GM10248 (cell line): ENCODE results near the gene VEPH1.

ENCODE experiments used
- CTCF ChIA-PET: fragments of 300-600 bp; sonication (Branson Sonifier 250); formaldehyde crosslinking; extraction: SDS; loops from one replicate; lab custom pipeline; 2021; ENCODE audit warnings: antibody characterized with exemption; lab: Yijun Ruan, JAX
- POLR2A ChIA-PET: fragments of 350-650 bp; sonication (Branson Sonifier 250); formaldehyde crosslinking; extraction: SDS; loops from one replicate; lab custom pipeline; 2020; ENCODE audit warnings: antibody characterized with exemption; lab: Yijun Ruan, JAX
- DNase-seq: peaks from one replicate; pipeline ENCODE4 v3.0.0; 2012; ENCODE audit errors: extremely low spot score
- TF ChIP-seq, protein P1 (sequence below): IDR thresholded peaks from 2 replicates; pipeline ENCODE4 v1.5.1; 2012; ENCODE audit warnings: mild to moderate bottlenecking, low read depth; ENCODE audit errors: extremely low read depth, missing control alignments, control extremely low read depth

The VEPH1 gene

DNA sequence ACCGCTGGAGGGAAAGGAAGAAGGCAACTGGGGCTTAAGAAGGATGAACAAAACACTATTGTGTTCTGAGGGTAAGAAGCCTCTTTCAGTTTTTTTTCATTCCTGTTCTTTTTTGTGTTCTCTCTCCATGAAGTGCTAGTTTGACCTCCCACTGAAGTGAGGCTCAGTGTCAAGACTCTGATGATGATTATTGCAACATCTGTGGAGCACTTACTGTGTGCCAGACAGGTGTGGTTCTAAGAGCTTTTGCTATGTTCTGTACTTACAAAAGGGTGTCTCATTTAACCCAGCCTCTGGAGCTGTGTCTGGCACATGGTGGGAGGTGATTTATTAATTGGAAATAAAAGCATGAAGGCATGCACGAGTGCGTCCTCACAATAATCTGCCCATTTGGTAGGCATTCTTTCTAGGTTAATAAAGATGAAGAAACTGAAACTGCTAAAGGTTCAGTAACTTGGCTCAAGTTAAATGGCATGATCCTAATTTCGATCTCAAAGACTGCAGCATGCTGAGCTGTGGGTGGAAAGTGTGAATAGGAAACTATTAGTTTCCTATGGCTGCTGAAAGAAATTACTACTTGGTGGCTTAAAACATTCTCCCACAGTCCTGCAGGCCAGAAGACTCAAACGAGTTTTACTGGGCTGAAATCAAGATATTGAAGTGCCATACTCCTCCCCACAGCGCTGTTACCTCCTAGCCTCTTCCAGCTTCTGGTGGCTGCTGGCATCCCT lies 38.5 kb upstream of the VEPH1 start:
- TF ChIP-seq, protein P1, sequence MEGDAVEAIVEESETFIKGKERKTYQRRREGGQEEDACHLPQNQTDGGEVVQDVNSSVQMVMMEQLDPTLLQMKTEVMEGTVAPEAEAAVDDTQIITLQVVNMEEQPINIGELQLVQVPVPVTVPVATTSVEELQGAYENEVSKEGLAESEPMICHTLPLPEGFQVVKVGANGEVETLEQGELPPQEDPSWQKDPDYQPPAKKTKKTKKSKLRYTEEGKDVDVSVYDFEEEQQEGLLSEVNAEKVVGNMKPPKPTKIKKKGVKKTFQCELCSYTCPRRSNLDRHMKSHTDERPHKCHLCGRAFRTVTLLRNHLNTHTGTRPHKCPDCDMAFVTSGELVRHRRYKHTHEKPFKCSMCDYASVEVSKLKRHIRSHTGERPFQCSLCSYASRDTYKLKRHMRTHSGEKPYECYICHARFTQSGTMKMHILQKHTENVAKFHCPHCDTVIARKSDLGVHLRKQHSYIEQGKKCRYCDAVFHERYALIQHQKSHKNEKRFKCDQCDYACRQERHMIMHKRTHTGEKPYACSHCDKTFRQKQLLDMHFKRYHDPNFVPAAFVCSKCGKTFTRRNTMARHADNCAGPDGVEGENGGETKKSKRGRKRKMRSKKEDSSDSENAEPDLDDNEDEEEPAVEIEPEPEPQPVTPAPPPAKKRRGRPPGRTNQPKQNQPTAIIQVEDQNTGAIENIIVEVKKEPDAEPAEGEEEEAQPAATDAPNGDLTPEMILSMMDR = no peak
- no peak for DNase-seq
- CTCF ChIA-PET = interaction anchor here (3.8 kb wide), 1 partner anchor 9 kb away, joined by 28 read pairs; no protein-coding TSS in a partner anchor
- POLR2A ChIA-PET = no interaction called here

DNA sequence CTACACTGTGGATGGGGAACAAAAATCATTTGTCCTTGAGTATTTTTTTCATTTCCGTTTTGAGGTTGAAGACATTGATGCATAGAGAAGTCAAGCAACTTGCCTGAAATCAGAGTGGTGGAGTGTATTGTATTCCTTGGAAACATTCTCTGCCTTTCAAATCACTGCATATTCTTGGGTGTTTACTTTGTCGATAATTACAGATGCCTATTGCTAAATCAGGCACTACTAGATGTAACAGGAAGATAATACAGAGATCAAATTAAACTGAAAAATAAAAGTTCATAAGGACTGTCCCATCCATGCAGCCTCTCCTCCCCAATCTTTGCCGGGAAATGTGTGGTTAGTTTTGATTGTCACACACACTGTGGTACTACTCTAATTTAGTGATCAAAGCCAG lies 37.4 kb upstream of the VEPH1 start:
- ChIA-PET POLR2A (no interaction called here), CTCF (interaction anchor here (1.0 kb wide), 1 partner anchor 8 kb away, joined by 3 read pairs; no protein-coding TSS in a partner anchor)
- no peak for DNase-seq
- TF ChIP-seq, protein P1 = no peak

DNA sequence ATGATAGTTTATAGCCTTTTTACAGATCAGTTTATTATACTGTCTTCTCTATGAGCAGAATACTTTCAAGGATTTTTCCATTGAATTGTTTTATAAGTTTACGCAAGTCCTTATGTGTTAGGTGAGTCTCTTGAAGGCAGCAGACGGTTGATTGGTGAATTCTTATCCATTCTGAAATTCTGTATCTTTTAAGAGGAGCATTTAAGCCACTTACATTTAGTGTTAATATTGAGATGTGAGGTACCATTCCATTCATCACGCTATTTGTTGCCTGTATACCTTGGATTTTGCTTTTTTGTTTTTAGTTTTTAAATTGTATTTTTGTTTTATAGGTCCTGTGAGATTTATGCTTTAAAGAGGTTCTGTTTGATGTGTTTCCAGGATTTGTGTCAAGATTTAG lies 32.5 kb upstream of the VEPH1 start:
- CTCF ChIA-PET = interaction anchor here (1.3 to 9.1 kb wide), 2 partner anchors 35 to 39 kb away, joined by 3 to 174 read pairs; no protein-coding TSS in a partner anchor
- POLR2A ChIA-PET = no interaction called here
- TF ChIP-seq, protein P1 = no peak
- no peak for DNase-seq

DNA sequence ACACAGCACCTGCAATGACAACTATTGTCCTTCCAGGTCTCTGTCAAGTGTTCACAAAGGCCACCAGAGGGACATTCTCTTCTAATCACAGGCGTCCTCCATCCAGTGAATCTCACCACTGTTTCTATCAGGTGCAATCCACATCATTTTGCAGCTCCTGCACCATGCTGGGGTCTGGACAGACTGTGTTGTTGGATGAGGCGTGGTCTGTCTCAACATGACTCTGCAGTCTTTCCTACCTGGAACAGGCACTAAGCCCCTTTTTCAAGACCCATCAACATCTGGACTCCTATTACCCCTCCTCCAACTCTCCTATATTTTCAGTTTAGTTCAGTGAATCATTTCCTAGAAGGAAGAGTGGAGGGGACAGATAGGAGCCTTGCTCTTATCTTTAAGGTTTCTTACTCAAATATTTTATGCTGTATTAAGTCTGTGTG lies 31.5 kb upstream of the VEPH1 start:
- TF ChIP-seq, protein P1 = no peak
- ChIA-PET CTCF (interaction anchor here (1.3 to 9.1 kb wide), 2 partner anchors 35 to 40 kb away, joined by 3 to 174 read pairs; no protein-coding TSS in a partner anchor), POLR2A (no interaction called here)
- DNase-seq = no peak

DNA sequence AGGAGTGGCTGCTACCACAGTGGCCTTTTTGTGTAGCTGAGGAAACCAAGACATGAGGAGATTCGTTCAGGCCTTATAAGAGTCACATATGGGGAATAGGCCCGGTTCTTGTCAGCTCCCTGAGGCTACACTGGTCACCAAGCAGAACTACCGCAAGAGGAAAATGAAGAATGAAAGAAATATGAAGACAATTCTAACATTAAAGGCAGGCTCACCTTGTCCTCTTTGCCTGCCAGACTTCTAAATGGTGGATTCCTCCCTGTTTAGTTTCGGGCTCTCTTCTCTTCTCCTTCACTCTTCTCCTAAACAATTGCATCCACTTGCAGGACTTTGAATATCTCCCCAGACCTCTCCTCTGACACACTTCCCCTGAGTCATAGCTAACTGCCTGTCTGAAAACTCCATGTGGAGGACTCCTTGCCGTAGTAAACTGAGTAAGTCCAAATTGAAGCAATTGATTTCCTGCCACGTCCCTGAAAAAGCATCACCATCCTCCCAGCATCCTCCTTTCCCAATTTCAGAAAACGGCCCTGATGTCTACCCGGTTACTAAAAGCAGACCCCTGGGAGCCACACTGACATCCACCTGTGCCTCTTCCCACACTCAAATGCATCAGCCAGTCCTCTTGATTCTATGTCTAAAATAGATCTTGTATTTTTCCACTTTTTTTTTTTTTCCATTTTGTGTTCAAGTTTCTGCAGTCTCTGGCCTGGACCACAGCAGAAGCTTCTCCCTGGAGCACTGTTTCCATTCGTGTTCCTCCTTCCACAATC lies 30.3 kb upstream of the VEPH1 start:
- ChIA-PET POLR2A (interaction anchor here (1.1 kb wide), 1 partner anchor 39 kb away, joined by 3 read pairs; no protein-coding TSS in a partner anchor), CTCF (interaction anchor here (0.8 to 9.1 kb wide), 29 partner anchors 7 to 1036 kb away, joined by 3 to 174 read pairs (median 5); partner anchors contain the start of gene MLF1)
- TF ChIP-seq, protein P1 = no peak
- no peak for DNase-seq
